Activated CD8-positive, alpha-beta T cell treated with anti-CD3 and anti-CD28 coated beads for 36 hours (primary cell): ENCODE measurements around the gene ATXN2L. TPM values are rescaled to one million over a fixed set of nuclear protein-coding genes. Genes with fewer than 3 reads are reported as not detected.

ENCODE experiments used
- ATAC-seq: fragments of 200-7000 bp; cut with Tn5 transposase; one replicate; pipeline ENCODE4 v1.10.0; 2021; ENCODE audit warnings: mild to moderate bottlenecking, moderate library complexity
- CTCF ChIA-PET: fragments of 350-600 bp; sonication (Branson Sonifier 250); formaldehyde crosslinking; loops from one replicate; lab custom pipeline; 2021; ENCODE audit warnings: antibody characterized with exemption; lab: Charles Lee
- POLR2A ChIA-PET: fragments of 350-600 bp; sonication (Branson Sonifier 250); formaldehyde crosslinking; loops from one replicate; lab custom pipeline; 2021; ENCODE audit warnings: antibody characterized with exemption; lab: Charles Lee
- DNase-seq: peaks from one replicate; pipeline ENCODE4 v3.0.0-alpha.2; 2020
- H3K27ac Mint-ChIP-seq: one replicate; pipeline ENCODE4 v1.8.0; 2021; ENCODE audit warnings: mild to moderate bottlenecking, mixed read lengths
- H3K27me3 Mint-ChIP-seq: one replicate; pipeline ENCODE4 v1.8.0; 2021; ENCODE audit warnings: mixed read lengths
- H3K36me3 Mint-ChIP-seq: one replicate; pipeline ENCODE4 v1.8.0; 2021; ENCODE audit warnings: low read depth, mixed read lengths
- H3K4me1 Mint-ChIP-seq: one replicate; pipeline ENCODE4 v1.8.0; 2021; ENCODE audit warnings: low read depth, mixed read lengths
- H3K4me3 Mint-ChIP-seq: one replicate; pipeline ENCODE4 v1.8.0; 2021; ENCODE audit warnings: mild to moderate bottlenecking, moderate library complexity, mixed read lengths
- H3K9me3 Mint-ChIP-seq: one replicate; pipeline ENCODE4 v1.8.0; 2021; ENCODE audit warnings: mixed read lengths
- CTCF ChIP-seq: fragments of 200-600 bp; IDR thresholded peaks from one replicate; pipeline ENCODE4 v1.8.0; 2022; ENCODE audit warnings: antibody characterized with exemption, mild to moderate bottlenecking
- intact Hi-C: fragments of 100-400 bp; cut with micrococcal nuclease; formaldehyde crosslinking; loops from one replicate; pipeline ENCODE4 v1.10.0; 2022
- total RNA-seq, 2 experiments: library from RNA; stranded (reverse); gene quantifications; one replicate each; pipeline ENCODE4 v1.2.3, GENCODE V29; 2021

Gene ATXN2L
- total RNA-seq, 2 experiments from 2014 or later, result 322 to 333 TPM

- no peak for TF ChIP-seq CTCF
- ChIA-PET CTCF (interaction anchor here (1.4 kb wide), 1 partner anchor 12 kb away, joined by 3 read pairs; no protein-coding TSS in a partner anchor), POLR2A (interaction anchor here (14.3 kb wide), 1 partner anchor 11 kb away, joined by 485 read pairs; the partner anchor contains the start of gene ATXN2L)
- Mint-ChIP-seq H3K27ac (peak overlapping the region; percentile 21), H3K9me3 (no peaks in the 10 kb centered on the region), H3K4me1 (peaks cover 14% of the 10 kb centered on the region), H3K4me3 (no peak overlapping the region), H3K36me3 (peaks cover 61% of the 10 kb centered on the region), H3K27me3 (no peaks in the 10 kb centered on the region)
- no peak for ATAC-seq
- intact Hi-C loops, result no loop called here
- DNase-seq, result no peak
These were observed 17.1 kb downstream of the ATXN2L start for GRCh38 chr16:28839899-28840298.

DNA sequence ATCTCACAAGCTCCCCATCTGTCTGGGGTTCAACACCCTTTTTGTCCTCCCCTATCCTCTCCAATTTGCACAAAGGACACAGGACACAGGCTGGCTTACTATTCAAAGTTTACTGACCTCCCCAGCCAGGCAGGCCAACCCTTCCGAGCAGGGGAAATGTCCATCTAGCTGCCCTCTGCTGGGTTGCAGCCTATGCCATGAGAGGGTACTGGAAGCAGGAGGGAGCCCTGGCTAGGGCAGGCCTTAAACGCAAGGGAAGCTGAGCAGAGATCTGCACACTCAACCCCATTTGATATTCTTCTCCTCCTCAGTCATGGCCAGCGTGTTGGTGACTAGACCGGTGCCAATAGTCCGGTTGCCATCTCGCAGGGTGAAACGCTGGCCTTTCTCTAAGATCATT is 19.9 kb downstream of the ATXN2L start:
- no peak overlapping the region for H3K27ac Mint-ChIP-seq

GRCh38 chr16:28843766-28844165 is 21.0 kb downstream of the ATXN2L start:
- ChIA-PET CTCF (no interaction called here), POLR2A (interaction anchor here (6.8 to 14.3 kb wide), 2 partner anchors 15 to 21 kb away, joined by 86 to 485 read pairs; partner anchors contain the start of genes ATXN2L and SH2B1)
- H3K36me3 Mint-ChIP-seq, result peaks cover 48% of the 10 kb centered on the region
- intact Hi-C loops, result no loop called here
- no peaks in the 10 kb centered on the region for H3K27me3 Mint-ChIP-seq
- H3K4me3 Mint-ChIP-seq, result peak overlapping the region; percentile 99
- no peaks in the 10 kb centered on the region for H3K9me3 Mint-ChIP-seq
- ATAC-seq, result no peak
- no peak overlapping the region for H3K27ac Mint-ChIP-seq
- H3K4me1 Mint-ChIP-seq, result peaks cover 19% of the 10 kb centered on the region
- TF ChIP-seq CTCF, result no peak
- DNase-seq, result no peak

More for the DNA sequence above, 19.9 kb downstream of the ATXN2L start:
- intact Hi-C loops, result no loop called here
- no peak overlapping the region for H3K4me3 Mint-ChIP-seq
- no peaks in the 10 kb centered on the region for H3K27me3 Mint-ChIP-seq
- DNase-seq, result no peak
- ATAC-seq, result no peak
- ChIA-PET POLR2A (interaction anchor here (0.7 to 14.3 kb wide), 6 partner anchors 14 to 232 kb away, joined by 3 to 485 read pairs (median 5); partner anchors contain the start of genes ATXN2L and SH2B1), CTCF (interaction anchor here (0.6 to 1.4 kb wide), 2 partner anchors 14 to 103 kb away, joined by 3 to 5 read pairs; no protein-coding TSS in a partner anchor)
- H3K36me3 Mint-ChIP-seq, result peaks cover 56% of the 10 kb centered on the region
- TF ChIP-seq CTCF, result no peak
- no peaks in the 10 kb centered on the region for H3K9me3 Mint-ChIP-seq
- H3K4me1 Mint-ChIP-seq, result peaks cover 20% of the 10 kb centered on the region

DNA sequence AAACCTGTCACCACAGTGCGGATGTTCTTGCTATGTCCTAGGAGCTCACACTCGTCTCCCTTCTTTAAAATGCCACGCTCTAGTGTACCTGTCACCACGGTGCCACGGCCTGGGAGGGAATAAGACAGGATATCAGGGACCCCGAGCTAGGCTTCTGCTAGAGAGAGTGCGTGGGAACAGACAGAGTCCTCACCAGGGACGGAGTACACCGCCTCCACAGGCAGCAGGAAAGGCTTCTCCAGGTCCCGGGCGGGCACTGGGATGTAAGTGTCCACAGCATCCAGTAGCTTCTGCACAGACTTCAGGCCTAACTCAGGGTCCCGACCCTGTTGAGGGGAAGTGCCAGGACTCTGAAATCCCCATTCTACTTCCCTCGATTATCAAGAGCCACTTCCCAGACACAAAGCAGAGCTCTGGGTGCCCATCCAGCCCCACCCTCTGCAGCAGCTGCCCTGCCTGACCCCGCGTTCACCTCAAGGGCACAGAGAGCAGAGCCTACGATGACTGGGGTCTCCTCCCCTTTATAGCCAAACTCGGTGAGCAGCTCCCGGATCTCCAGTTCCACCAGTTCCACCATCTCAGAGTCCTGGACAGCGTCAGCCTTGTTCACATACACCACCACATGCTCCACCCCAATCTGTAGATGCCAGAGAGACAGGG is 21.6 kb downstream of the ATXN2L start:
- ChIA-PET POLR2A (interaction anchor here (0.9 to 14.3 kb wide), 6 partner anchors 16 to 290 kb away, joined by 3 to 485 read pairs (median 6); partner anchors contain the start of genes ATXN2L, SGF29 and SH2B1), CTCF (interaction anchor here (0.9 kb wide), 1 partner anchor 12 kb away, joined by 3 read pairs; no protein-coding TSS in a partner anchor)
- H3K9me3 Mint-ChIP-seq, result no peaks in the 10 kb centered on the region
- H3K27me3 Mint-ChIP-seq, result no peaks in the 10 kb centered on the region
- H3K4me3 Mint-ChIP-seq, result peak overlapping the region; percentile 99
- no peak for DNase-seq
- peaks cover 44% of the 10 kb centered on the region for H3K36me3 Mint-ChIP-seq
- no peak for ATAC-seq
- intact Hi-C loops, result no loop called here
- H3K27ac Mint-ChIP-seq, result peak overlapping the region; percentile 98
- peaks cover 20% of the 10 kb centered on the region for H3K4me1 Mint-ChIP-seq
- TF ChIP-seq CTCF, result no peak
